Measurements from ENCODE around the gene NCAPD3.

- no peak for TF ChIP-seq EZH2 (IDR thresholded peaks at IDR 0.05; ENCODE audit: insufficient read depth, poor library complexity, severe bottlenecking)
- TF ChIP-seq EZH2phosphoT487 (IDR thresholded peaks at IDR 0.05; ENCODE audit: insufficient read depth, low read depth), result no peak
Observed at GRCh38 chr11:134134167-134134566, 89.6 kb downstream of the NCAPD3 start.

Measured in GM23248 (cell line).